Measurements from ENCODE around the gene SLC16A6.
"Not testable (repeated sequence)": the region's sequence is repeated elsewhere in the genome, so short reads cannot be mapped to it uniquely, and the experiment has no call there.

The SLC16A6 gene

DNA sequence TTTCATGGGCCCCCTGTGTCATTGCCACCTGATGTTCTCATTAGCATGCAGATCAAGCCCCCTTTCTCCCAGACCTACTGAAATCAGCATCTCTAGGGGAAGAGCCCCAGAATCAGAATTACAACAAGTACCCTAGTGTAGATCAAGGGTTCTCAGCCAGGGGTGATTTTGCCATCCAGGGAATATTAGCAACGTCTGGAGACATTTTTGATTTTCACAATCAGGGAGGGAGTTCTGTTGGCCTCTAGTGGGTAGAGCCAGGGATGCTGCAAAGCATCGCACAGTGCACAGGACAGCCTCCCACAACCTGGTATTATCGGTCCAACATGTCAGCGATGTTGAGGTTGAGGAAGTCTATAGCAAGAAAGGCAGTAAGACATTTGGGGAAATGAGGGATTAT, 35.8 kb downstream of the SLC16A6 start:
- Histone ChIP-seq H3K9me3 (no peaks in the 10 kb centered on the region), H3K27ac (peak overlapping the region; percentile 67), H3K4me1 (ENCODE audit: control insufficient read depth in 1 of 2, insufficient read depth in 1 of 2, low read depth in 1 of 2, low read length in 1 of 2) (peaks cover 29 to 36% of the 10 kb centered on the region in 2 experiments), H3K36me3 (peaks cover 21% of the 10 kb centered on the region), H3K4me3 (ENCODE audit: low read depth in 1 of 2, low read length in 1 of 2) (no peak overlapping the region), H3K27me3 (no peaks in the 10 kb centered on the region)
- TF ChIP-seq, protein P1, sequence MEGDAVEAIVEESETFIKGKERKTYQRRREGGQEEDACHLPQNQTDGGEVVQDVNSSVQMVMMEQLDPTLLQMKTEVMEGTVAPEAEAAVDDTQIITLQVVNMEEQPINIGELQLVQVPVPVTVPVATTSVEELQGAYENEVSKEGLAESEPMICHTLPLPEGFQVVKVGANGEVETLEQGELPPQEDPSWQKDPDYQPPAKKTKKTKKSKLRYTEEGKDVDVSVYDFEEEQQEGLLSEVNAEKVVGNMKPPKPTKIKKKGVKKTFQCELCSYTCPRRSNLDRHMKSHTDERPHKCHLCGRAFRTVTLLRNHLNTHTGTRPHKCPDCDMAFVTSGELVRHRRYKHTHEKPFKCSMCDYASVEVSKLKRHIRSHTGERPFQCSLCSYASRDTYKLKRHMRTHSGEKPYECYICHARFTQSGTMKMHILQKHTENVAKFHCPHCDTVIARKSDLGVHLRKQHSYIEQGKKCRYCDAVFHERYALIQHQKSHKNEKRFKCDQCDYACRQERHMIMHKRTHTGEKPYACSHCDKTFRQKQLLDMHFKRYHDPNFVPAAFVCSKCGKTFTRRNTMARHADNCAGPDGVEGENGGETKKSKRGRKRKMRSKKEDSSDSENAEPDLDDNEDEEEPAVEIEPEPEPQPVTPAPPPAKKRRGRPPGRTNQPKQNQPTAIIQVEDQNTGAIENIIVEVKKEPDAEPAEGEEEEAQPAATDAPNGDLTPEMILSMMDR (IDR thresholded peaks at IDR 0.05) = no peak

DNA sequence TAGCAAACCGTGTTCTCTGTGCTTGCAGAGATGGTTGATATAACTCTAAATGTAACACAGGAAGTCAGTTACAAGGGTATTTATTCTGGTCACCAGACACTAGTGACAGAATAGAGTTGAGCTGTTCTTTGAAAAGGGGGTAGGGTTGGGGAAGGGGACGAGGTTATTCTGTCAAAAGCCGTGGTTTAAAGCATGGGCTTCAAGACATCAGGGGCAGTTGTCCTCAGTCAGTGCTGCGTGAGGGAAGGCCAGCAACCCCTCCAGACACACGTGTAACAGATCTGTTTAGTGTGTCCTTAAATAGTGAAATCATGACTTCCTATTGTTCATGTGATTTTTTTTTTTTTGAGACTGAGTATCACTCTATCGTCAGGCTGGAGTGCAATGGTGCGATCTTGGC, 37.5 kb downstream of the SLC16A6 start:
- H3K27ac ChIP-seq; H3K27me3 ChIP-seq; H3K9me3 ChIP-seq; H3K4me3 ChIP-seq (ENCODE audit: low read depth in 1 of 2, low read length in 1 of 2): not testable (repeated sequence)
- peaks cover 37 to 40% of the 10 kb centered on the region in 2 experiments for H3K4me1 ChIP-seq (ENCODE audit: control insufficient read depth in 1 of 2, insufficient read depth in 1 of 2, low read depth in 1 of 2, low read length in 1 of 2)
- peaks cover 21% of the 10 kb centered on the region for H3K36me3 ChIP-seq

DNA sequence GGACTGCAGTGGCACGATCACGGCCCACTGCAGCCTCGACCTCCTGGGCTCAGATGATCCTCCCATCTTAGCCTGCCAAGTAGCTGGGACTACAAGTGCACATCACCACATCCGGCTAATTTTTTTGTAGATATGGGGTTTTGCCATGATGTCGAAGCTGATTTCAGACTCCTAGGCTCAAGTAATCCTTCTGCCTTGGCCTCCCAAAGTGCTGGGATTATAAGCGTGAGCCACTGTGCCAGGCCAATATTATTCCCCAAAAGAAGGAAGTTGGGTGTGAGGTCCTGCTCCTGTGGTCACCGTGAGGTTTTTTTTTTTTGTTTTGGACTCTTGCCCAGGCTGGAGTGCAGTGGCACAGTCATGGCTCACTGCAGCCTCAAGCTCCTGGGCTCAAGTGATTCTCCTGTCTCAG, 41.6 kb downstream of the SLC16A6 start:
- Histone ChIP-seq H3K9me3 (no peaks in the 10 kb centered on the region), H3K4me3 (ENCODE audit: low read depth in 1 of 2, low read length in 1 of 2) (peak overlapping the region; percentile 92 to 98), H3K27me3 (no peaks in the 10 kb centered on the region), H3K36me3 (peaks cover 13% of the 10 kb centered on the region), H3K4me1 (ENCODE audit: control insufficient read depth in 1 of 2, insufficient read depth in 1 of 2, low read depth in 1 of 2, low read length in 1 of 2) (peaks cover 24 to 28% of the 10 kb centered on the region in 2 experiments), H3K27ac (peak overlapping the region; percentile 91)
- TF ChIP-seq, protein P1 (IDR thresholded peaks at IDR 0.05) = no peak

DNA sequence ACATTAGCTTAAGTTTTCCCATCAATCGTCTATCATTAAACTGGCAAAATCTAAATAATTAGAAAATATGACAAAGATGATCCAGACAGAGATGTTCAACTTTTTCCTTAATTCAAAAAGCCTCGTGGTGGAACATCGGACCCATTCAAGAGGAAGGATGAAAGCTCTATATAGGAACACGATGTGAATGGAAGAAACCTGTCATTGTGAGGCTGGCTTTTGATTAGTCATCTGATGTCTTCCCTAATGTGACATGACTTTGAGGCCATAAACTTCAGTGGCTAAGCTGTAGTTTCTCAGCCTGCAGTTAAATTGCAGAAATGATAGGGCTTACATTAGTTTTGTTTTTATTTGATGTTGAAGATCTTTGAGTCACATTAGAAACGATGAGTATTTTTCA, 42.0 kb downstream of the SLC16A6 start:
- H3K36me3 ChIP-seq = peaks cover 13% of the 10 kb centered on the region
- H3K27me3 ChIP-seq = no peaks in the 10 kb centered on the region
- H3K9me3 ChIP-seq = no peaks in the 10 kb centered on the region
- peaks cover 24 to 28% of the 10 kb centered on the region in 2 experiments for H3K4me1 ChIP-seq (ENCODE audit: control insufficient read depth in 1 of 2, insufficient read depth in 1 of 2, low read depth in 1 of 2, low read length in 1 of 2)
- peak overlapping the region; percentile 91 for H3K27ac ChIP-seq
- TF ChIP-seq, protein P1 (IDR thresholded peaks at IDR 0.05) = no peak
- H3K4me3 ChIP-seq (ENCODE audit: low read depth in 1 of 2, low read length in 1 of 2) = peak overlapping the region; percentile 92 to 98

DNA sequence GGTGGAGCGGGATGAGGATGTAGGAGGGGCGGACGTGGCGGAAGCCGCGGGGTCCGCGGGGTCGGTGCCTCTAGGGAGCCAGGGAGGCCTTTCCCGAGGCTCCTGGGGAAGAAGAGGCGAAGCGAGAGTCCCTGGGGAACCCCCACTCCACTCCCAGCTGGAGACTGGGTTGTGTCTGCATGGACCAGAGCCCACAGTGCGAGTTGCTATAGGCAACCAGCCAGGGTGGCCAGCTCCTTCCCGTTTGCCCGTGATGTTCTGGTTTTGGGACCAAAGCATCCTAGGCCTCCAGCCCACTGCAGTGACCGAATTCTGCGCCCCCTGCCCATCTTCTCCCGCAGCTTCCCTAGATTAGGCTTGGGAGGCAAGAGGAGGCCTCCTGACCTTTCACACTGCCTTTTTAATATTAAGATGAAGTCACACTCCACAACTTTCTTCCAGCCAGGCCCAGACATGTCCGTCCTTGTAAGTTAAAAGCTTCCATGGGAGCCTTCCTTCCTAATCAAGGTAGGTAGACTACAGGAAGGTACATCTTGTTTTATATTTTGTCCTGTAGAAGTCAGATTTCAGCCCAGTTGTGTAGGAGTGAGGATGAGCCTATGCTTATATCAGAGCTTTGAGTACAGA, 42.6 kb downstream of the SLC16A6 start:
- TF ChIP-seq, protein P1 (IDR thresholded peaks at IDR 0.05) = no peak
- Histone ChIP-seq H3K27ac (peak overlapping the region; percentile 91), H3K27me3 (no peaks in the 10 kb centered on the region), H3K4me3 (ENCODE audit: low read depth in 1 of 2, low read length in 1 of 2) (peak overlapping the region; percentile 92 to 98), H3K9me3 (no peaks in the 10 kb centered on the region), H3K4me1 (ENCODE audit: control insufficient read depth in 1 of 2, insufficient read depth in 1 of 2, low read depth in 1 of 2, low read length in 1 of 2) (peaks cover 24 to 28% of the 10 kb centered on the region in 2 experiments), H3K36me3 (peaks cover 13% of the 10 kb centered on the region)

DNA sequence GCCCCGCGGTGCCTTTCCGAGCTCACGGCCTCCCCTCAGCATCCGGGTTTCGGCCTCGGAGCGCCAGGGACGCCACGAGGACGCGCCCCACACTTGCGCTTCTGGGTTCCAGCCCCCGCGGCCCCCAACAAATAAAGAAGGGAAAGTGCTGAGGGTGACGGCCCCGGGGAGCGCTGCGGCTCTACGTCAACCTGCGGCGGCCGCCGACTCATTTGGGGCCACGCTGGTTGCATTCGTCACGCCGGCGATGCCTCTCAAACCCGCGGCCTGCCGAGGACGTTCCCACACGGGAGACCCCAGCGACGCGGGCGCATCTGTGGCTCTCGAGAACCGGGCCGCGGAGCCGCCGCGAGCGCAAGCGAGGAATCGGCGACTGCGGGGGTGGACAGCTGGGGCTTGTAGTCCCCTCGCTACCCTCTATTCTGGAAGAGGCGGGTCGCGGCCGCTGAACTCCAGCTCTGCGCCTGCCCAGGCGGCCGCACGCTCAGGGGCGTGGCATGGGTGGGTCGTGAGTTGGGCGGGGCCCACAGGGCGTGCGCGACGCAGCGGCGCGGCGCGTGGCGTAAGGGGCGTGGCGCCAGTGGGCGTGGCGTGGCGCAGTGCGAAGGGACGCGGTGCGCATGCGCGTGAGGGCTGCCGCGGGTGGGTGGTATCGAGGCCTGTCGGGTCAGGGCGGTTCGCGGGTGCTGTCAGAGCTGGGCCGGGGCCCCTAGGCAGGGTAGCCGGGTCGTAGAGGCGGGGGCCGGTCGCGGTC, 43.3 kb downstream of the SLC16A6 start, which contains the start of gene AMZ2:
TSS of gene AMZ2 (plus strand) at position 599 of the 754 bp plus-strand sequence. CDS start 2,145 bp downstream, outside the sequence.
- H3K27ac ChIP-seq = peak within 1 kb of the TSS; percentile 91
- H3K9me3 ChIP-seq = no peaks in the 10 kb centered on the region
- TF ChIP-seq, protein P1 (IDR thresholded peaks at IDR 0.05) = peak; percentile 54
- H3K36me3 ChIP-seq = peaks cover 9% of the 10 kb centered on the region
- no peaks in the 10 kb centered on the region for H3K27me3 ChIP-seq
- H3K4me1 ChIP-seq (ENCODE audit: control insufficient read depth in 1 of 2, insufficient read depth in 1 of 2, low read depth in 1 of 2, low read length in 1 of 2) = peaks cover 24 to 28% of the 10 kb centered on the region in 2 experiments
- peak within 1 kb of the TSS; percentile 92 to 98 for H3K4me3 ChIP-seq (ENCODE audit: low read depth in 1 of 2, low read length in 1 of 2)
